Stimulated activated CD4-positive, alpha-beta T cell treated with anti-CD3 and anti-CD28 coated beads, Interleukin-4, amount 100 ng/mL, for 48 hours (primary cell): ENCODE measurements around the gene COA7.

Source experiments
- DNase-seq, 2 donors: peaks; one replicate each; pipeline ENCODE4 v3.0.0-alpha.2; 2020; ENCODE audit warnings: low read depth in 2 of 2

The COA7 gene

GRCh38 chr1:52635321-52636089 is 62.6 kb downstream of the COA7 start:
- no peak for DNase-seq
